Fibroblast of the conjunctiva (primary cell): ENCODE results near the gene HOXC10.

Experiments used
- DNase-seq: peaks from one replicate; pipeline ENCODE4 v3.0.0-alpha.2; 2010; ENCODE audit warnings: low read depth

The HOXC10 gene

DNA sequence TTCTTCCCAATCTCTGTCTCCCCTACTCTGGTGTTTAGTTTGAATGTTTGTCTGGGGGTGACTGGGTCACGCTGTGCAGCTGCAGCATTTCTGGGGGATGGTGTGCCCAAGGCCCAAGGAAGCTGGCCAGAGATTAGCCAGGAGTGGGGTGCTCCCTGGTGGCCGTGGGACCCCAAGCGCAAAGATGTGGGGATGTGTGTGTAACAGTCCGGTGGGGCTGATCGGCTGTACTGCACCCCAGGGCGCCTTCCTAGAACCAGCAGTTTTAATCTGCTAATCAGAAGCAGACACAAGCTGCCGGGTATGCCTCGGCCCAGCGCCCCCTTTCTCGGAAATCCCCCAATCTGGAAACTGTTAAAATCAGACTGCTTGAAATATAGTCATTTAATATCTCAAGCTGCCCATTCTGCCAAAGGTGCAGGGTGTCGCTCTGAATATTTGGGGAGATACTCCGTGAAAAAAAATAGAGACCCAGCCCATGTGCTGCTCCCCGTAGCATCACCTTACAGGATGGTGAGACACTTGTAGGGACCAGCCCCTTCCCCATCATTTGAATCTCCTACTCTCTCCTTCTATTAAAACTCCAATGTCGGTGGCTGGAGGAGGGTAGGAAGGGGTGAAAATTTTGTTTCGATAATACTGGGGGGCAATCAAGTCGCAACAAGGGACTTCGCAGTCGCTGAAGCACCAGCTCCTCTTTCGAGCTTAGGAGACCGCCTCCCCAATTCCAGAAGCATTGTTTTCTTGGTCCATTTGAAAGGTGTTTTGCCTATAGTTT lies 19.3 kb downstream of the HOXC10 start:
- DNase-seq: no peak

- no peak for DNase-seq
These were observed 20.0 kb downstream of the HOXC10 start for GRCh38 chr12:54004841-54005530.

GRCh38 chr12:54005531-54005852 lies 20.5 kb downstream of the HOXC10 start:
- DNase-seq: no peak

- peak; percentile 52 for DNase-seq
These were observed 21.1 kb downstream of the HOXC10 start for GRCh38 chr12:54005853-54006558.

DNA sequence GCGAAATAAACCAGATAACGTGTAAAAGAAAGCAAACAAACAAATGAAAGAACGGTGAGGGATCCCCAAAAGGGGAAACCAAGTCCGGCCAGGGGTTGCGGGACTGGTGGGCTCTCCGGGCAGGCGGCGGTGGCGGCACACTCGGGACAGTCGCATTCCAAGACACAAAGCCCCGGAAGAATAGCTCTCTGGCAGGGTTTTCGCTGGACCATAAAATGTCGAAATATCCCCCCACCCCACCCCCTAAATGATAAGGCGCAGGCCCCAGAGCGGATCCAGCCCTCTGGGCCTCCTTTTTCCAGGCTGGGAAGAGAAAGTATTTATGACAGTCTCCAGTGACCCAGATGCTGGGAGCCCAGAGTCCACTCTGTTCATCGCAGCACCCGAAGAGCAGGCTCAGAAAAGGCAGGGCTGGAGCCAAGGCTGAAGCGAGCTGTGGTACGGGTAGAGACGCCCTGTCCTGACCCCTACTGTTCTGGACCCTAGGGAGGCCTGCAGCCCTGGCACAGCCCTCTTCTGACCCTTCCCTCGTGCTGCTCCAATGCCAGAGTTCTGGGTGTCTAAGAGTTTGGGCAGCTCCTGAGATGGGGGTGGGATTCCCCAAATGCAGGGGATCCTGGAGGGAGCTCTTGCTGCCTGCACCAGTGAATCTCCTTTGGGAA lies 21.7 kb downstream of the HOXC10 start:
- DNase-seq: no peak

DNA sequence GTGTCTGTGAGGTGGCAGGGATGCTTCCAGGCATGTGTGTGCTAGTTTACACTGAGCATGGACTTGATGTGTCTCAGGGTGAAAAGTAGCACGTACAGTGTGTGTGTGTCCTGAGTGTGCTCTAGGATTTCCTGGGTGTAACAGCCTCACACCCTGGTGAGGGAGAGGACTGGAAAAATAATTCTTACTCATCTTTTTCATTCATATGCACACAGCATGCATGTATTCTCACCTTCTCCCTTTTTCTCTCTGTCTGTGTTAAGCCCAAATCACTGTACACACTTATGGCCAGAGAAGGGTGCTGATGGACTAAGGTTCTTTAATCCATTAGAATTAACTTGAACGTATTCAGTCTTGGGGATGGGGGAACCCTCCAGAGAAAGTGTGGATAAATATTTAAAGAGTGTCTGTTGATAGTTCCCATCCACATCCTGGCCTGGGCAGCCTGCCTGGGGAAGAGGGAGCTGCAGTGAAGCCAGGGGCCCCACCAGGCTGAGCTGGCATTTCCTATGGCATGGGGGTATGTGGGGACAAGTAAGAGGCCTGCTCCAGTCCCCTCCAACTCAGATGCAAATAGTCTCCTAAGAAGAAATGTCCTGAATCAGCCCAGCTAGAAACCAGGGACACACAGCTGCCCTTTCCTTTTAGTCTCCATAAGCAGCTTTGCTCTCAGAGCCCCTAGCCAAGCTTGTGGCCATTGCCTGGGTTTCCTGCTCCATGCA lies 22.8 kb downstream of the HOXC10 start:
- no peak for DNase-seq

DNA sequence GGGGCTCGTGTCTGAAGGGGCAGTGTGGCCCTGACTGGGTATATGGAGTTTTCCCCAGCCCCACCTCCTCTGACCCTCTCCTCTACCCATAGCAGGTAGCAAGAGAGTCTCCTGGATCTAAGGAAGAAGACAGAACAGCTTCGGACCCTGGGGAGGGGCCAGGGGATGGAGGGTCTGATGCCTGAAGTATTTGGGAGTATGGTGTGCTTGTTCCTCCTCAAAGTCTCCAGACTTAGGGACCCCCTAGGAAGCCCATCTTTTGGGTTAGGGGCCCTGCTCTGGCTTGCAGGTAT lies 23.3 kb downstream of the HOXC10 start:
- no peak for DNase-seq

GRCh38 chr12:54009171-54010052 lies 24.5 kb downstream of the HOXC10 start:
- DNase-seq: no peak

- no peak for DNase-seq
These were observed 25.4 kb downstream of the HOXC10 start for GRCh38 chr12:54010053-54010971.

DNA sequence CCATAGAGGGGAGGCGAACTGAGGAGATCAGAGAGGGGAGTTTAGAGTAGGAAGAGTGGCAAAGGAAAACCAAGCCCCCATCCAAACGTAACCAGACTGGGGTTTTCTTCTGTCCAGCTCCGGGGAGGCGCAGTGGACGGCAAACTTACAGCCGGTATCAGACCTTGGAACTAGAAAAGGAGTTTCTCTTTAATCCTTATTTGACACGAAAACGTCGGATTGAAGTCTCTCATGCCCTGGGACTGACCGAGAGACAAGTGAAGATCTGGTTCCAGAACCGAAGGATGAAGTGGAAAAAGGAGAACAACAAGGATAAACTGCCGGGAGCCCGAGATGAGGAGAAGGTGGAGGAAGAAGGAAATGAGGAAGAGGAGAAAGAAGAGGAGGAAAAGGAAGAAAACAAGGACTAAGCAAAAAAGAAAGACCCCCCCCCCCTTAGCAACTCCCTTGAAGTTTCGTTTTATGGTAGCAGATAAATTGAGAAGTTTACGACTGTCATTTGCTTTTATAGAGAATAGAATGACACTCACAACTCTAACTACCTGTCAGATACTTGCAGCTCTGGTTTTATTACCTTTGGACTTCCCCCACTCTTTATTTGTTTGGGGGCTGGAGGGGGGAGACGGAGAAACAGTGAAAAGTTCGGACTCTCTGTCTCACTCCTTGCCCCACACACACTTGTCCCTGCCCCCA lies 26.2 kb downstream of the HOXC10 start:
- DNase-seq: no peak

- no peak for DNase-seq
These were observed 27.0 kb downstream of the HOXC10 start for GRCh38 chr12:54011665-54012532.

GRCh38 chr12:54012631-54013409 lies 27.9 kb downstream of the HOXC10 start:
- no peak for DNase-seq

- DNase-seq: no peak
These were observed 29.6 kb downstream of the HOXC10 start for GRCh38 chr12:54014377-54015017.

DNA sequence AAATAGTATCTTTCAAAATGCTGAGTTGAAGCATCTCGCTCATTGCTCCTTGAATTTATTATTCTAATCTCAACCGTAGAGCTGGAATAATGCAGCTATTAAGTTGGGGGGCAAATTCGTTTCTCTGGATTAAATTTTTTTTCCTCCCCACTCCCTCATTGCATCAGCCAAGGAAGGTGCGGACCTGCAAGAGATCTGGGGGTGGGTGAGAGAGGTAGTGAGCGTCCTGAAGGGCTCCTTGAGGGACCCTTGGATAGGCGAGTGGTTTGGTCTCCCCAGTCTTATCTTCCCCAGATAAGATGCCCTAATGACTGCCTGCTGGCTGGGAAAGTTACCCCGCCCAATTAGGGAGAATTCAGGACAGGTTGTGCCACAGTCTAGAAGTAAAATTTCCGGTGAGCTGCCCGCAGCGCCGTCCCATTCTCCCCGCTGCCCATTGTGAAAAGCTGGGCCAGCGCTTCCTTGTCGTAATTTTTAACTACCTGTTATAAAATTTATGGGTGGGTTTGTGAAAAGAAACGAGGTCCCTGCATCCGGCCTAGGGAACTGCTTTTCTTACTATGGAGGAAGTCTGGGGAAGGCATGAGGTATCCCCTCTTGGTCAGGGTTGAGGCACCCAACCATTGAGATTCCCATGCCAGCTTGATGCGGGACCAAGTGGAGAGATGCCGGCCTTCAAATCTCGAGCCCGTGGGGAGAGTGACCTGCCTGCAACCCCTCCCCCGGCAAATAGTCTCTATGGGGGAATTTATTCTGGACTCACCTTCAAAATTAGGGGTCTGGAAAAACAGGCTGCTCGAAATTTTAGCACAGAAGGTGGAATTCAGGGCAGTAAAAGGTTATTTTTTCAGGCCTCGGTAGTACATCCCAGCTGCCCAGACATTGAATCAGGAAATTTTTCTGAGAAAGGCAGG lies 30.3 kb downstream of the HOXC10 start:
- DNase-seq: no peak

DNA sequence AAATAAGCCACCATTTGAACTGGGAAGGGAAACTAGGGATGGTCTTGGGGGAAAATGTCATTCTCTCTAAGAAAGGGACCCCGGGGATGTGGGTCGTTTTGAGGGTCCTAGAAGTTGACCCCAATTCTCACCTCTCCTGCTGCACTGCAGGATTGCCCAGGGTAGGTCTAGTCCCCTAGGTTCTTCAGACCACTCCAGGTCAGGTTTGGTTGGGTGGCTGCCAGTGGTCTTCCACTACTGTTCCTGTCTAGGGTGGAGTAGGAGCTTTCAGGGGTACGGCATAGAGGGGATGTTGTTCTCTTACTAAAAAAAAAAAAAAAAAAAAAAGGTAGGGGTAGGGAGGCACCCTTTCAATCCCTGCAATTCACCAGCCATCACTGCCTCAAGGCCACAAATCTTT lies 31.1 kb downstream of the HOXC10 start:
- DNase-seq: no peak

DNA sequence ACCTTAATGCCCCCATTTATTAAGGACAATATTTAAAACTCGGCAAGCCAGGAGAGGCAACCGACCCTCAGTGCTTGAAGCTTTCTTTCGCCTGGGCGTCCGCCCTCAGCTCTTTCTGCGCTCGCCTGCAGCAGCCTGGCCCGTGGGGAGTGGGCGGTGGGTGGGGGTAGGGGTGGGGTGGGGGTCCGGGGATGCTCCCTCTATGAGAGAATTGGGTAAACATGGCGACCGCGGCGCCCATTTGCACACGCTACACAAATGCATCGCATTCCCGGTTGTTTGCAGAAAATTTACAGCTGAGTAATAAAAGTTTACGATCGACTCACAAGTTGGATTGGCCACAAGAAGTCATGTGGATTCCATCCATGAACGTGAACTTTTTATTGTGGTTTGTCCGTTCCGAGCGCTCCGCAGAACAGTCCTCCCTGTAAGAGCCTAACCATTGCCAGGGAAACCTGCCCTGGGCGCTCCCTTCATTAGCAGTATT lies 31.6 kb downstream of the HOXC10 start:
- no peak for DNase-seq
